Mononuclear cell (primary cell): ENCODE data around the gene SLC9A8. TPM values are rescaled to one million over a fixed set of nuclear protein-coding genes. Genes with fewer than 3 reads are reported as not detected.

Experiments used
- H3K27me3 ChIP-seq: 2 replicates; pipeline ENCODE4 v1.6.0; 2011; ENCODE audit warnings: low read length, control low read depth; ENCODE audit not compliant: insufficient read depth
- H3K4me1 ChIP-seq: 2 replicates; pipeline ENCODE4 v1.5.1; 2011; ENCODE audit warnings: mild to moderate bottlenecking, low read length, control low read depth; ENCODE audit not compliant: insufficient read depth
- H3K4me3 ChIP-seq: 2 replicates; pipeline ENCODE4 v1.5.1; 2011; ENCODE audit warnings: mild to moderate bottlenecking, low read length, moderate library complexity
- H3K9me3 ChIP-seq: 2 replicates; pipeline ENCODE4 v1.5.1; 2011; ENCODE audit warnings: low read depth, mild to moderate bottlenecking, control low read depth, low read length
- total RNA-seq: library from RNA; depleted of rRNA; stranded (reverse); fragments of >200 nt; gene quantifications from one replicate; pipeline ENCODE4 v1.2.3, GENCODE V29; 2012

The SLC9A8 gene
- total RNA-seq, 1 donor = 34.5 TPM

DNA sequence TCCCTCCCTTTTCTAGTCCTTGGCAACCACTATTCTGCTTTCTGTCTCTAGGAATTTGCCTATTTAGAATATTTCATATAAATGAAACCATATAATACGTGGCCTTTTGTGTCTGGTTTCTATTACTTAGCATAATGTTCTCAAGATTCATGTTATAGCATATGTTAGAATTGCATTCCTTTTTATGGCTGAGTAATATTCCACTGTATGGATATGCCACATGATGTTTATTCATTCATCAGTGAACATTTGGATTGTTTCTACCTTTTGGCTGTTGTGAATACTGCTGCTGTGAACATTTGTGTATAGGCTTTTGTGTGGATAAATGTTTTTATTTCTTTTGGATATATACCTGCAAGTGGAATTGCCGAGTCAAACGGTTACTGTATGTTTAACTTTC lies 7.1 kb downstream of the SLC9A8 start:
- peaks cover 43% of the 10 kb centered on the region for H3K4me1 ChIP-seq
- H3K4me3 ChIP-seq = no peak overlapping the region
- no peaks in the 10 kb centered on the region for H3K9me3 ChIP-seq
- H3K27me3 ChIP-seq = no peaks in the 10 kb centered on the region

DNA sequence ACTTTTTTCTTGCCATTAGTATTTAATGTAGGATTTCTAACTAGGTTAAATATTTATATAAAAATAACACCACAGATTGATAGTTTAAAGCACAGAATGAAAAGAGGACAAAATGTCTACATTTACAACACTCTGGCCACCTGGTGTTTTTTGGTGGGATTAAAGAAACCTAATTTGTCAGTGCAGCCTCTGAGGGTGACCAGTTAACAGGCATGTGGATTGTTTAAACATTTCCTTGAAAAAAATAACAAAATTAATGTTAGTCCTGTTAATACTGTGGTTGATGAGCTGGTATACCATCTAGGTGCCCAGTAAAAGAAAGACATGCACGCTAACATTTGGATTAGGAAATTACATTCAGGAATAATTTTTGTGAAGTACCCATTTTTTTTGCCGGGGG lies 8.8 kb downstream of the SLC9A8 start:
- Histone ChIP-seq H3K4me1 (peaks cover 42% of the 10 kb centered on the region), H3K27me3 (no peaks in the 10 kb centered on the region), H3K4me3 (no peak overlapping the region), H3K9me3 (no peaks in the 10 kb centered on the region)

GRCh38 chr20:49821870-49822331 lies 9.3 kb downstream of the SLC9A8 start:
- H3K27me3 ChIP-seq = no peaks in the 10 kb centered on the region
- H3K4me3 ChIP-seq = no peak overlapping the region
- H3K4me1 ChIP-seq = peaks cover 42% of the 10 kb centered on the region
- H3K9me3 ChIP-seq = no peaks in the 10 kb centered on the region

- no peaks in the 10 kb centered on the region for H3K9me3 ChIP-seq
- no peak overlapping the region for H3K4me3 ChIP-seq
- peaks cover 41% of the 10 kb centered on the region for H3K4me1 ChIP-seq
- no peaks in the 10 kb centered on the region for H3K27me3 ChIP-seq
Observed at GRCh38 chr20:49823152-49823847, 10.7 kb downstream of the SLC9A8 start.

- Histone ChIP-seq H3K27me3 (no peaks in the 10 kb centered on the region), H3K4me3 (no peak overlapping the region), H3K4me1 (peaks cover 35% of the 10 kb centered on the region), H3K9me3 (no peaks in the 10 kb centered on the region)
Observed at GRCh38 chr20:49824206-49824605, 11.6 kb downstream of the SLC9A8 start.

- Histone ChIP-seq H3K9me3 (no peaks in the 10 kb centered on the region), H3K27me3 (no peaks in the 10 kb centered on the region), H3K4me3 (no peak overlapping the region), H3K4me1 (peaks cover 29% of the 10 kb centered on the region)
Observed at GRCh38 chr20:49825521-49826033, 12.9 kb downstream of the SLC9A8 start.

DNA sequence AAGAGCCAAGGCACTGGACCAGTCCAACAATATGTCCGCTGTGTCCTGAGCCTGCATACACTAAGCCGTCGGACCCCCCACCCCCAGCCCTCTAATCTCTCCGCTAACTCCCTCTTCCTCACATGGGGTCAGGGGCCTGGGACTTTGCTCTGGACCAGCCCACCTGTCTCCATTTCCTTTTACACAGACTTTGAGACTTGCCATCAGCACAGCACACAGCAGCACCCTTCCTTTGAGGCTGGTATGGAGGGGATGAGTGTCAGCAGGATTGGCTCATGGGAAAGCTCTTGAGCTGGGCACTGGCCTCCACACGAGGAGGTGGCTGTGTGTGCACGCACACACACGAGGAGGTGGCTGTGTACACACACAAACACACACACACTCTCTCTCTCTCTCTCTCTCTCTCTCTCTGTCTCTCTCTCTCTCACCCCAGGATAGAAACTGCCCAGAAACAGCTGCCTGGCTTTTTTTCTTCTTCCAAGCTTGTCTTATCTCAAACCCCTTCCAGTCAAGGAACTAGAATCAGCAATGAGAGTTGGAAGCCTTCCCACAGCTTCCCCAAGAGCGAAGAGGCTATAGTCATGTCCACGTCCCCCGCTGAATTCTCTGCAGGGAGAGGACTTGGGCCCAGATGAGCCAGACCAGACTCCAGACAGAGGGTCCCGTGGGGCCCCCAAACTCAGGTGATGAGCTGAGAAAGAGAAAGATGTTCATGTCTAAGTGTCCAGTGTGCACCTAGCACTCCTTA lies 18.6 kb downstream of the SLC9A8 start:
- no peak overlapping the region for H3K4me3 ChIP-seq
- H3K4me1 ChIP-seq = peaks cover 22% of the 10 kb centered on the region
- H3K9me3 ChIP-seq = no peaks in the 10 kb centered on the region
- H3K27me3 ChIP-seq = no peaks in the 10 kb centered on the region

DNA sequence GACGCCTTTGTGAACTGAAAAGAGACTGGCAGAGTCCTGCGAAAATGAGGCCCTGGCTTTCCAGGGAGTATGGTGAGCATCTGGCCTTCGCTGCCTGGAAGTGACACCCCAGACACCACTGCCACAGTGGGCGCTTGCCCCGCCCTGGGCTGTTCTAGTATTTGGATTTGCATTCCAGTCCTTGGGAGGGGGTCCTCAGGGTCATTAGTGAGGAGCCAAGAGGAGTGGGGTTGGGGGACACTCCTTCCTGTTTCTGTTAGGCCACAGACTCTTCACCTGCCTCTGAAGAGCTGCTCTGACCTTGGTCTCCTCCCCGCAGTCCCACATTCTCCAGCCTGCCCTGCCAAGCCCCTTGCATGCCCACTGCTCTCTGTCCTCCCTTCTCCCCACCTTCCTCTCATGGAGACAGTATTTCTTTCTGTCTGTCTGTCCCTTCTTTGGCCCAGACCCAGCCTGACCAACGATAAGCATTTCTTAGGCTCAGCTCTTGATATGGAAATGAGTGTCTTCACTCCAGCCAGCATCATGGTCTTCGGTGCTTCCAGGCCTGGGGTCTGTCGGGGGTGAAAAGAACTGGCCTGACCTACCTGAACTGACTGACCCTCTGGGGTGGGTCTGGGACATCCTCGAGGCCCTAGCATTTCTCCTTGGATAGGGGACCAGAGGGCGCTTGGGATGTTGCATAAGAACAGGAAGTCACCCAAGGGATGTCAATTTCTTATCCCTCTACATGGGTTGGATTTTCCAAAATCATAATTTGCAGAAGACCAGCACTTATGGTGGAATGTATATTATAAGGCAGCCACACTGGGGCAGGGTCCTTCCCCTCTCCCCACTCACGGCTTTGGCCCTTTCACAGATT lies 19.4 kb downstream of the SLC9A8 start:
- Histone ChIP-seq H3K4me1 (peaks cover 22% of the 10 kb centered on the region), H3K27me3 (no peaks in the 10 kb centered on the region), H3K9me3 (no peaks in the 10 kb centered on the region), H3K4me3 (no peak overlapping the region)

DNA sequence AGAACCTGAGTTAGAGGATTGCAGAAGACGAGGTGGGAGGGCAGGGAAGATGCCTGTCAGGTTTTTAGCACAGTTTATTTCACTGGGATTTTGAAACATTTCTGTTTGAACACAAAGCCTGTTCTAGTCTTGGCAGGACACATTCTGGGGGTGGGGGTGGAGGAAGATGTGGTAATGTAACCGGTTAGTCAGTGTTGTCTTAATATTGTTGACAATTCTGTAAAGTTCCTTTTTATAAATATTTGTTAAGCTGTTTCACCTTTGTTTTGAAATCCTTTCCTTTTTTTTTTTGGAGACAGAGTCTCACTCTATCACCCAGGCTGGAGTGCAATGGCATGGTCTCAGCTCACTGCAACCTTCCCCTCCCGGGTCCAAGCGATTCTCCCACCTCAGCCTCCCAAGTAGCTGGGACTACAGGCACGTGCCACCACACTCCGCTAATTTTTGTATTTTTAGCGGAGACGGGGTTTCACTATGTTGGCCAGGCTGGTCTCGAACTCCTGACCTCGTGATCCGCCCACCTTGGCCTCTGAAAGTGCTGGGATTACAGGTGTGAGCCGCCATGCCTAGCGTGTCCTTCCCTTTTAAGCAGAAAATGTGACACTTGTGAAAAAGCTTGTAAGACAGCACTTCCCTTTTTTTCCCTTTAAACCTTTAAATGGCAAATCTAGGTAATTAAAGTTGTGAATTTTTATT lies 20.2 kb downstream of the SLC9A8 start:
- Histone ChIP-seq H3K9me3 (no peaks in the 10 kb centered on the region), H3K4me3 (no peak overlapping the region), H3K4me1 (peaks cover 22% of the 10 kb centered on the region), H3K27me3 (no peaks in the 10 kb centered on the region)

DNA sequence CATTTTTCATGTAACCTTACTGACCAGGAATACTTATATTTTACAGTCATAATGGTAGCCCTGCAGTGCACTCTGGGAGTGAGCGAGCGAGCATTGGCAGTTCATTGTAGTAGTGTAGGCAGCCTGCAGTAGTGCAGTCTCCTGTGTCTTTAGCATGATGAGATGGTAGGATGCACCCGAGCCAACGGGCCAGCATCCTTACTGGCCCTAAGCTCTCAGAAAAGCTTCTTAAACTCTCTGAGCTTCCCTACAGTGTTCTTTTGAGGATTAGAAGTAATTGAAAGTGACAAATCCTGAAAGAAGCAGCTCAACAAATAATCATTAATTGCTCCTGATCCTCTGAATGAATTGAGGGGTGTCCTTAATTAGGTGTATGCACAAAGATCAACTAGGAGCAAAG lies 20.9 kb downstream of the SLC9A8 start:
- H3K4me3 ChIP-seq = no peak overlapping the region
- H3K4me1 ChIP-seq = peaks cover 22% of the 10 kb centered on the region

GRCh38 chr20:49835031-49835430 lies 22.4 kb downstream of the SLC9A8 start:
- H3K4me1 ChIP-seq = peaks cover 22% of the 10 kb centered on the region
- H3K9me3 ChIP-seq = no peaks in the 10 kb centered on the region
- H3K27me3 ChIP-seq = no peaks in the 10 kb centered on the region
- H3K4me3 ChIP-seq = no peak overlapping the region

More for the DNA sequence above, 20.9 kb downstream of the SLC9A8 start:
- Histone ChIP-seq H3K9me3 (no peaks in the 10 kb centered on the region), H3K27me3 (no peaks in the 10 kb centered on the region)

- Histone ChIP-seq H3K27me3 (no peaks in the 10 kb centered on the region), H3K4me3 (no peak overlapping the region), H3K9me3 (no peaks in the 10 kb centered on the region), H3K4me1 (no peaks in the 10 kb centered on the region)
Observed at GRCh38 chr20:49838546-49838945, 25.9 kb downstream of the SLC9A8 start.

DNA sequence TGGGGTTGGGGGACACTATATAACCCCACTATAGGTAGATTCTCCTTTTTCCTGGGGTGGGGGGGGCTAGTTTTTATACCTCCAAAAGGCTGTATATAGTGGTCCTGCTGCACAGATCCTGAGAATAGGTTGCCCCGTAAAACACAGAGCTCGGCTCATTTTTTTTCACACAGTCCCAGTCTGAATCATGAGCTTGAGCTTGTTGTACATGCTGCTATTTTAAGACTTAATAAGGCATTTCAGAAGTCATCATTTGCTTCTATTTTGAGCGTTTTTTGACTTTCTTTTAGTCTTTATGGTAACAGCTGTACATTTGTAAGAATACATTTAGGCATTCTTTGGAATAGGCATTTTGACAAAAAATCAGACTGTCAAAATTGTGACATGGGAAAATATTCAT lies 30.5 kb downstream of the SLC9A8 start:
- no peaks in the 10 kb centered on the region for H3K9me3 ChIP-seq
- no peak overlapping the region for H3K4me3 ChIP-seq
- H3K27me3 ChIP-seq = no peaks in the 10 kb centered on the region
- H3K4me1 ChIP-seq = no peaks in the 10 kb centered on the region

DNA sequence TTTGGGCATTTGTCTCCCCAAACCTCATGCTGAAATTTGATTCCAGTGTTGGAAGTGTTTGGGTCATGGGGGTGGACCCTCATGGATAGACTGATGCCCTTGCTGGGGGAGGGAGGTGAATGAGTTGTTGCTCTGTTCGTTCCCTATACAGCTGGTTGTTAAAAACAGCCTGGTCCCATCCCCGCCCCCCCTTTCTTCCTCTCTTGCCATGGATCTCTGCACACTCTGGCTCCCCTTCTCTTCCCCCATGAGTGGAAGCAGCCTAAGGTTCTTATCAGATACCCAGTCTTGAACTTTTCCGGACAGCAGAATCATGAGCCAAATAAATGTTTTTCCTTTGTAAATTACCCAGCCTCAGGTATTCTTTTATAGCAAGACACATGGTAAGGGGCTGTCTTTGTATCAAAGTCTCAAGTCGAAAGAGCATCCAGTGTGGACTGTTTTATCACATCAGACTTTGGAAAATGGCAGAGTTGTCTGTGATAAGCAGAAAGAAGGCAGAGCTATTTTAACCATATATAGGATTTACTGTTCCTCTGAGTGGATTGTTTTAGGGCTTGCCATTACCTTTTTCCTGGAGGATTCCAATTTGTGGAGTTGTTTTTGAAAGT lies 31.2 kb downstream of the SLC9A8 start:
- Histone ChIP-seq H3K27me3 (no peaks in the 10 kb centered on the region), H3K4me3 (no peak overlapping the region), H3K9me3 (no peaks in the 10 kb centered on the region), H3K4me1 (no peaks in the 10 kb centered on the region)
